ENCODE data around the gene CDHR2. TPM values are rescaled to one million over a fixed set of nuclear protein-coding genes. Genes with fewer than 3 reads are reported as not detected.

CDHR2 gene
- total and polyA plus RNA-seq, 8 donors: 0.13 to 18.7 (median 9.7) TPM

- no peak overlapping the region for H3K4me3 ChIP-seq
- H3K27ac ChIP-seq: no peak overlapping the region
- WGBS, 5 donors: 75 to 82% (median 79%) methylated on average over 10 to 11 of the region's 11 CpGs
- TF ChIP-seq CTCF (IDR thresholded peaks at IDR 0.05): no peak
- no peak for TF ChIP-seq POLR2AphosphoS5 (IDR thresholded peaks at IDR 0.05)
- DNase-seq: no peak
- no peaks in the 10 kb centered on the region for H3K27me3 ChIP-seq
- H3K4me1 ChIP-seq: peaks cover 9 to 20% (median 18%) of the 10 kb centered on the region in 4 donors
- no peaks in the 10 kb centered on the region for H3K36me3 ChIP-seq
- intact Hi-C loops (cut with DNase I; ENCODE audit: low total_unique reads): no loop called here
- no peaks in the 10 kb centered on the region for H3K9me3 ChIP-seq
These were observed 94.5 kb downstream of the CDHR2 start for GRCh38 chr5:176643491-176644219.

GRCh38 chr5:176644294-176644693, 95.2 kb downstream of the CDHR2 start:
- WGBS, 5 donors: 53 to 78% (median 67%) methylated on average over 3 to 9 of the region's 9 CpGs
- H3K36me3 ChIP-seq: no peaks in the 10 kb centered on the region

GRCh38 chr5:176644878-176645670, 95.9 kb downstream of the CDHR2 start:
- Histone ChIP-seq H3K27me3 (no peaks in the 10 kb centered on the region), H3K4me1 (peaks cover 14 to 30% (median 26%) of the 10 kb centered on the region in 4 donors), H3K4me3 (no peak overlapping the region), H3K9me3 (no peaks in the 10 kb centered on the region), H3K27ac (no peak overlapping the region), H3K36me3 (no peaks in the 10 kb centered on the region)
- WGBS, 5 donors: 88 to 95% (median 93%) methylated on average over 21 to 22 of the region's 22 CpGs
- intact Hi-C loops (cut with DNase I; ENCODE audit: low total_unique reads): no loop called here
- no peak for DNase-seq
- TF ChIP-seq POLR2AphosphoS5 (IDR thresholded peaks at IDR 0.05): no peak
- no peak for TF ChIP-seq CTCF (IDR thresholded peaks at IDR 0.05)
- TF ChIP-seq POLR2A (IDR thresholded peaks at IDR 0.05): no peak
- no peak for TF ChIP-seq EP300 (IDR thresholded peaks at IDR 0.05)

More at GRCh38 chr5:176644294-176644693, 95.2 kb downstream of the CDHR2 start:
- no peak overlapping the region for H3K4me3 ChIP-seq
- no peak overlapping the region for H3K27ac ChIP-seq
- TF ChIP-seq EP300 (IDR thresholded peaks at IDR 0.05): no peak
- TF ChIP-seq POLR2AphosphoS5 (IDR thresholded peaks at IDR 0.05): no peak
- no peak for TF ChIP-seq CTCF (IDR thresholded peaks at IDR 0.05)
- TF ChIP-seq POLR2A (IDR thresholded peaks at IDR 0.05): no peak
- no peaks in the 10 kb centered on the region for H3K27me3 ChIP-seq
- DNase-seq: no peak
- peaks cover 14 to 24% (median 24%) of the 10 kb centered on the region in 4 donors for H3K4me1 ChIP-seq
- intact Hi-C loops (cut with DNase I; ENCODE audit: low total_unique reads): no loop called here
- no peaks in the 10 kb centered on the region for H3K9me3 ChIP-seq

Small RNA genes within 50 kb of the gene (small RNA-seq; reads per million reads assigned to genes)
- gene MIR4281 (0 reads per million in 4 donors), gene RF00019 (0 reads per million in 4 donors), gene RN7SL684P (0 reads per million in 4 donors)

Other genes with a start within 250 kb of the CDHR2 start
- gene KIAA1191, start 187.6 kb upstream of the CDHR2 start, total RNA-seq: 100 to 1,000 TPM in 2 of 5 donors, 10 to 100 TPM in 2, 1 to 10 TPM in 1; 6.1 to 398 (median 83.0) TPM
- gene KIAA1191, start 187.6 kb upstream of the CDHR2 start, polyA plus RNA-seq: 100 to 1,000 TPM in 1 of 3 donors, 10 to 100 TPM in 2; 51.4 to 107 (median 89.2) TPM
- gene ARL10, start 183.9 kb upstream of the CDHR2 start, total RNA-seq: 1 to 10 TPM; 1.2 to 9.9 (median 3.0) TPM
- gene ARL10, start 183.9 kb upstream of the CDHR2 start, polyA plus RNA-seq: 1 to 10 TPM in 2 of 3 donors, under 1 TPM in 1; 0.31 to 3.5 (median 1.4) TPM
- 10 to 100 TPM in 2 of 5 donors, 1 to 10 TPM in 2, not detected in 1; 4.3 to 55.8 (median 9.2) TPM for gene NOP16, start 160.7 kb upstream of the CDHR2 start, total RNA-seq
- gene NOP16, start 160.7 kb upstream of the CDHR2 start, polyA plus RNA-seq: 10 to 100 TPM; 30.9 to 55.5 (median 38.0) TPM
- gene HIGD2A, start 160.6 kb upstream of the CDHR2 start, total RNA-seq: 100 to 1,000 TPM in 4 of 5 donors, 10 to 100 TPM in 1; 47.2 to 233 (median 181) TPM
- 100 to 1,000 TPM; 207 to 248 (median 243) TPM for gene HIGD2A, start 160.6 kb upstream of the CDHR2 start, polyA plus RNA-seq
- gene CLTB, start 132.8 kb upstream of the CDHR2 start, total RNA-seq: 100 to 1,000 TPM in 4 of 5 donors, 10 to 100 TPM in 1; 81.9 to 427 (median 179) TPM
- 100 to 1,000 TPM; 171 to 280 (median 274) TPM for gene CLTB, start 132.8 kb upstream of the CDHR2 start, polyA plus RNA-seq
- 10 to 100 TPM; 20.6 to 57.2 (median 39.3) TPM for gene FAF2, start 101.0 kb upstream of the CDHR2 start, total RNA-seq
- 10 to 100 TPM in 1 of 3 donors, 1 to 10 TPM in 2; 5.7 to 11.9 (median 9.8) TPM for gene FAF2, start 101.0 kb upstream of the CDHR2 start, polyA plus RNA-seq
- 100 to 1,000 TPM in 1 of 5 donors, 10 to 100 TPM in 3, 1 to 10 TPM in 1; 6.6 to 176 (median 30.6) TPM for gene RNF44, start 11.9 kb upstream of the CDHR2 start, total RNA-seq
- 10 to 100 TPM; 11.5 to 15.1 (median 13.6) TPM for gene RNF44, start 11.9 kb upstream of the CDHR2 start, polyA plus RNA-seq
- 1 to 10 TPM in 1 of 5 donors, under 1 TPM in 2, not detected in 2; 0.72 to 1.4 (median 0.92) TPM for gene GPRIN1, start 60.8 kb downstream of the CDHR2 start, total RNA-seq
- gene GPRIN1, start 60.8 kb downstream of the CDHR2 start, polyA plus RNA-seq: under 1 TPM; 0.30 to 0.46 (median 0.37) TPM
- gene SNCB, start 81.2 kb downstream of the CDHR2 start, total RNA-seq: not detected
- gene SNCB, start 81.2 kb downstream of the CDHR2 start, polyA plus RNA-seq: not detected
- not detected for gene EIF4E1B, start 81.3 kb downstream of the CDHR2 start, total RNA-seq
- gene EIF4E1B, start 81.3 kb downstream of the CDHR2 start, polyA plus RNA-seq: not detected
- gene TSPAN17, start 98.1 kb downstream of the CDHR2 start, total RNA-seq: 10 to 100 TPM in 3 of 5 donors, 1 to 10 TPM in 2; 2.3 to 79.9 (median 19.0) TPM
- 10 to 100 TPM; 21.7 to 24.0 (median 21.8) TPM for gene TSPAN17, start 98.1 kb downstream of the CDHR2 start, polyA plus RNA-seq

Data from stomach (tissue), 9 donors.